Stimulated activated CD4-positive, alpha-beta T cell treated with anti-CD3 and anti-CD28 coated beads, Interleukin-15, amount 100 ng/mL, for 48 hours (primary cell): Measurements from ENCODE around the gene BRCC3.

ENCODE experiments used
- DNase-seq, 2 donors: peaks; one replicate each; pipeline ENCODE4 v3.0.0-alpha.2; 2020; ENCODE audit warnings: low read depth in 2 of 2

The BRCC3 gene

GRCh38 chrX:155056877-155057792 lies 14.2 kb upstream of the BRCC3 start:
- DNase-seq, result peak in 1 of 2 donors; percentile 38

- no peak for DNase-seq
These were observed 9.5 kb upstream of the BRCC3 start for GRCh38 chrX:155061760-155062159.

- DNase-seq, result no peak
These were observed 6.1 kb upstream of the BRCC3 start for GRCh38 chrX:155065035-155065734.

- DNase-seq, result no peak
These were observed 3.1 kb upstream of the BRCC3 start for GRCh38 chrX:155068165-155068564.

- no peak for DNase-seq
These were observed 1.9 kb upstream of the BRCC3 start for GRCh38 chrX:155069414-155069813.

GRCh38 chrX:155070038-155070437 lies 1.3 kb upstream of the BRCC3 start:
- no peak for DNase-seq

GRCh38 chrX:155070663-155070974 lies 689 bp upstream of the BRCC3 start:
- DNase-seq, result no peak

- no peak for DNase-seq
These were observed 479 bp downstream of the BRCC3 start for GRCh38 chrX:155071694-155072280.

GRCh38 chrX:155086202-155086840 lies 15.0 kb downstream of the BRCC3 start:
- DNase-seq, result no peak

- DNase-seq, result no peak
These were observed 15.8 kb downstream of the BRCC3 start for GRCh38 chrX:155086961-155087735.

GRCh38 chrX:155094468-155095061 lies 23.3 kb downstream of the BRCC3 start:
- no peak for DNase-seq

GRCh38 chrX:155105919-155106318 lies 34.6 kb downstream of the BRCC3 start:
- DNase-seq, result no peak

GRCh38 chrX:155108427-155108826 lies 37.1 kb downstream of the BRCC3 start:
- no peak for DNase-seq

GRCh38 chrX:155112171-155112570 lies 40.9 kb downstream of the BRCC3 start:
- DNase-seq, result no peak

GRCh38 chrX:155113097-155113496 lies 41.8 kb downstream of the BRCC3 start:
- no peak for DNase-seq

- DNase-seq, result no peak
These were observed 44.0 kb downstream of the BRCC3 start for GRCh38 chrX:155115174-155115819.

- no peak for DNase-seq
These were observed 56.2 kb downstream of the BRCC3 start for GRCh38 chrX:155127465-155127864.

GRCh38 chrX:155127940-155128339 lies 56.6 kb downstream of the BRCC3 start:
- DNase-seq, result no peak

GRCh38 chrX:155132110-155132509 lies 60.8 kb downstream of the BRCC3 start:
- no peak for DNase-seq

- DNase-seq, result no peak
These were observed 62.9 kb downstream of the BRCC3 start for GRCh38 chrX:155134255-155134654.
